Measurements from ENCODE around the gene SLC25A5.

- TF ChIP-seq EZH2 (IDR thresholded peaks at IDR 0.05; ENCODE audit: insufficient read depth, poor library complexity, severe bottlenecking) (no peak), EZH2phosphoT487 (IDR thresholded peaks at IDR 0.05; ENCODE audit: insufficient read depth, low read depth) (no peak)
These were observed 21.2 kb downstream of the SLC25A5 start for GRCh38 chrX:119489212-119490074.
